GM12878 (cell line): ENCODE data around the gene RMND1. TPM values are rescaled to one million over a fixed set of nuclear protein-coding genes. Genes with fewer than 3 reads are reported as not detected.
A peak's percentile ranks its signal among the peaks of the same experiment; 100 is the strongest.

ENCODE experiments used
- ATAC-seq: fragments of 200-7000 bp; cut with Tn5 transposase; 3 replicates; pipeline ENCODE4 v1.9.1; 2020; ENCODE audit warnings: mild to moderate bottlenecking, moderate library complexity
- BruUV-seq: library from RNA; stranded (reverse); fragments of 400-500 nt; replicated peaks from 2 replicates; lab custom pipeline; 2021; lab: Mats Ljungman, UMichigan
- CTCF ChIA-PET: fragments of 300-600 bp; sonication (Branson Sonifier 250); formaldehyde crosslinking; extraction: SDS; loops from one replicate; lab custom pipeline; 2021; ENCODE audit warnings: inconsistent platforms; lab: Yijun Ruan, JAX
- POLR2A ChIA-PET: fragments of 350-600 bp; formaldehyde crosslinking; extraction: SDS; loops from one replicate; lab custom pipeline; 2021; ENCODE audit warnings: inconsistent platforms; lab: Charles Lee
- RAD21 ChIA-PET: fragments of 300-600 bp; sonication (Branson Sonifier 250); formaldehyde crosslinking; loops from one replicate; lab custom pipeline; 2023; ENCODE audit warnings: antibody characterized with exemption; ENCODE audit not compliant: unreplicated experiment; lab: Charles Lee
- SMC1A ChIA-PET: fragments of 300-600 bp; sonication (Branson Sonifier 250); formaldehyde crosslinking; loops from one replicate; lab custom pipeline; 2023; ENCODE audit not compliant: unreplicated experiment, uncharacterized antibody; lab: Charles Lee
- DNase-seq: peaks from one replicate; pipeline ENCODE4 v3.0.0-alpha.2; 2011; ENCODE audit warnings: low read depth, low spot score
- FAIRE-seq: peaks from 3 replicates; lab custom pipeline; 2011; peaks lifted over from hg19 to GRCh38; lab: Jason Lieb, UNC
- H2AFZ ChIP-seq: 2 replicates; pipeline ENCODE4 v1.6.0; 2011; ENCODE audit warnings: low read depth, low read length, control low read depth; ENCODE audit not compliant: control insufficient read depth
- H3K27ac ChIP-seq: 2 replicates; pipeline ENCODE4 v1.5.1; 2011; ENCODE audit warnings: control low read depth; ENCODE audit not compliant: control insufficient read depth, insufficient read depth
- H3K27me3 ChIP-seq, 2 experiments: replicated peaks in 1 of 2; 2 replicates each; pipeline versions ENCODE4 v1.6.0 to v1.6.1; 2011; ENCODE audit warnings: low read length in 1 of 2; ENCODE audit not compliant: control insufficient read depth in 2 of 2, insufficient read depth in 2 of 2
- H3K36me3 ChIP-seq, 2 experiments: 2 replicates each; pipeline ENCODE4 v1.5.1; 2011; ENCODE audit warnings: low read length in 1 of 2; ENCODE audit not compliant: control insufficient read depth in 2 of 2, insufficient read depth in 2 of 2
- H3K4me1 ChIP-seq: 2 replicates; pipeline ENCODE4 v1.6.1; 2011; ENCODE audit warnings: mild to moderate bottlenecking, low read length, moderate library complexity, mixed read lengths; ENCODE audit not compliant: control insufficient read depth, insufficient read depth
- H3K4me2 ChIP-seq: 2 replicates; pipeline ENCODE4 v1.6.0; 2011; ENCODE audit warnings: control low read depth; ENCODE audit not compliant: control insufficient read depth, insufficient read depth
- H3K4me3 ChIP-seq: fragments of 200-600 bp; sonication (generic); 2 replicates; pipeline ENCODE4 v1.5.1; 2016
- H3K79me2 ChIP-seq: 2 replicates; pipeline ENCODE4 v1.6.0; 2011; ENCODE audit warnings: low read length; ENCODE audit not compliant: control insufficient read depth, insufficient read depth
- H3K9ac ChIP-seq: 2 replicates; pipeline ENCODE4 v1.8.0; 2011; ENCODE audit warnings: low read length, control low read depth, mixed read lengths; ENCODE audit not compliant: control insufficient read depth, insufficient read depth
- H3K9me3 ChIP-seq: replicated peaks from 3 replicates; pipeline ENCODE4 v1.5.1; 2011; ENCODE audit warnings: mild to moderate bottlenecking, low read length; ENCODE audit not compliant: control insufficient read depth, insufficient read depth
- H4K20me1 ChIP-seq: 2 replicates; pipeline ENCODE4 v1.6.0; 2011; ENCODE audit not compliant: control insufficient read depth, insufficient read depth
- CEBPZ ChIP-seq: fragments of 150-350 bp; IDR thresholded peaks from 2 replicates; pipeline ENCODE4 v1.6.1; 2016; ENCODE audit warnings: low read depth, low read length
- CTCF ChIP-seq, 3 experiments: IDR thresholded peaks in 2 of 3; conservative IDR thresholded peaks in 1 of 3; 2 replicates each; pipeline ENCODE4 v1.5.1; 2011; ENCODE audit warnings: low read depth in 3 of 3, low read length in 3 of 3, mild to moderate bottlenecking in 3 of 3, control low read depth in 2 of 3, moderate library complexity in 2 of 3, inconsistent platforms in 1 of 3, mixed read lengths in 1 of 3; ENCODE audit not compliant: control insufficient read depth in 2 of 3, insufficient read depth in 1 of 3; ENCODE audit errors: extremely low read depth in 1 of 3
- KDM1A ChIP-seq: fragments of 200-600 bp; sonication (generic); IDR thresholded peaks from 2 replicates; pipeline ENCODE4 v1.6.1; 2016; ENCODE audit warnings: borderline replicate concordance
- RAD21 ChIP-seq: IDR thresholded peaks from 2 replicates; pipeline ENCODE4 v1.6.1; 2011; ENCODE audit warnings: mild to moderate bottlenecking, low read depth, low read length, moderate library complexity; ENCODE audit not compliant: insufficient read depth
- RCOR1 ChIP-seq: conservative IDR thresholded peaks from 2 replicates; pipeline ENCODE4 v1.6.1; 2012; ENCODE audit warnings: low read depth, low read length, improper control_type of control experiment
- SMC3 ChIP-seq: IDR thresholded peaks from 2 replicates; pipeline ENCODE4 v1.6.1; 2011; ENCODE audit warnings: low read length, improper control_type of control experiment, borderline replicate concordance
- WGBS: methylation state at CpG from one replicate; pipeline ENCODE4 v1.1.6; 2016; ENCODE audit warnings: low lambda C conversion rate; ENCODE audit not compliant: insufficient replicate concordance, insufficient coverage; ENCODE audit errors: missing lambda C conversion rate; 5-methylcytosine and 5-hydroxymethylcytosine counted together
- in situ Hi-C: fragments of 300-500 bp; cut with MboI; formaldehyde crosslinking; loops from 9 replicates; pipeline ENCODE4 v1.14.3; 2018; ENCODE audit warnings: mixed read lengths
- intact Hi-C: fragments of 100-400 bp; cut with micrococcal nuclease; formaldehyde crosslinking; loops from one replicate; pipeline ENCODE4 v1.14.2; 2022; ENCODE audit not compliant: unreplicated experiment
- polyA plus RNA-seq, 11 experiments: library from polyadenylated mRNA; depleted of rRNA in 4 of 11; unstranded in 6 of 11; stranded (reverse) in 5 of 11; fragments of >200 nt; fragmentation: Nextera tagmentation in 4 of 11; fragmentation: Illumina TruSeq in 1 of 11; extraction: Ambion mirVana in 4 of 11; extraction: Trizol in 1 of 11; gene quantifications; 1 replicate in 1 of 11; 2 replicates in 10 of 11; pipeline versions ENCODE4 v1.2.1 to v1.2.3, GENCODE V29; 2011 to 2016; ENCODE audit warnings: inconsistent platforms in 2 of 11, missing spikeins in 2 of 11, low read depth in 1 of 11
- total RNA-seq, 4 experiments: library from RNA; depleted of rRNA in 3 of 4; stranded (reverse); fragments of >200 nt in 3 of 4; fragmentation: Illumina TruSeq in 1 of 4; extraction: Trizol in 1 of 4; gene quantifications; 2 replicates each; pipeline versions ENCODE4 v1.2.1 to v1.2.3, GENCODE V29; 2013 to 2021

Gene RMND1
- total and polyA plus RNA-seq, 10 of the 15 experiments (the other 5 are each of a cell fraction or from before 2014, with no cell fraction given) = 15.9 to 34.5 (median 21.4) TPM

- no peak for TF ChIP-seq CEBPZ
These were observed 10.3 kb downstream of the RMND1 start (continued) for GRCh38 chr6:151441390-151442166.

- Histone ChIP-seq H3K79me2 (peaks cover 28% of the 10 kb centered on the region), H3K4me2 (peak overlapping the region; percentile 85), H3K9ac (peak overlapping the region; percentile 38; the same call in 1 of the 2 replicates), H3K9me3 (no peaks in the 10 kb centered on the region), H4K20me1 (no peaks in the 10 kb centered on the region), H3K27me3 (no peaks in the 10 kb centered on the region), H3K36me3 (peaks cover 0 to 13% of the 10 kb centered on the region in 2 experiments), H3K4me3 (peak overlapping the region; percentile 32; the same call in 1 of the 2 replicates), H3K27ac (peak overlapping the region; percentile 61), H3K4me1 (peaks cover 13% of the 10 kb centered on the region), H2AFZ (peak overlapping the region; percentile 1)
- POLR2A ChIA-PET = interaction anchor here (1.4 to 2.5 kb wide), 3 partner anchors 11 to 51 kb away, joined by 3 to 18 read pairs (median 8); partner anchors contain the start of gene RMND1
- FAIRE-seq = no peak
- CTCF ChIA-PET = interaction anchor here (0.7 to 7.1 kb wide), 29 partner anchors 11 to 898 kb away, joined by 3 to 76 read pairs (median 6); partner anchors contain the start of gene RMND1
- peak; percentile 65 for ATAC-seq
- SMC1A ChIA-PET = interaction anchor here (0.7 to 3.5 kb wide), 20 partner anchors 8 to 895 kb away, joined by 3 to 29 read pairs (median 4); partner anchors contain the start of gene RMND1
- in situ Hi-C loops (loop anchor here (25.0 kb wide), 1 partner anchor 1546 kb away; the partner anchor contains the start of gene FBXO5), intact Hi-C loops (loop anchor here (5.0 to 10.0 kb wide), 3 partner anchors 36 to 824 kb away; no protein-coding TSS in a partner anchor)
- BruUV-seq = no TSS peak
- no peak for DNase-seq
- 49% methylated on average over 2 of the region's 2 CpGs for WGBS
- TF ChIP-seq RCOR1 (no peak), CTCF (IDR thresholded peaks at IDR 0.05 in 2 of 3, conservative IDR thresholded peaks at IDR 0.05 in 1 of 3; ENCODE audit: control insufficient read depth in 2 of 3, extremely low read depth in 1 of 3, insufficient read depth in 1 of 3, low read depth in 3 of 3, low read length in 3 of 3) (peak; percentile 24 to 50 (median 49); a peak in 5 of 6 replicates), RAD21 (peak; percentile 67), KDM1A (no peak), SMC3 (peak; percentile 46; the same call in 1 of the 2 replicates)
- RAD21 ChIA-PET = interaction anchor here (0.8 to 3.3 kb wide), 17 partner anchors 11 to 897 kb away, joined by 3 to 24 read pairs (median 4); partner anchors contain the start of gene RMND1
These were observed 11.0 kb downstream of the RMND1 start for GRCh38 chr6:151440930-151441329.
